T-helper 1 cell treated with Interleukin-12 subunit alpha and Interleukin-12 subunit beta and Interleukin-4 antibody, amounts not matched to agents 30 μg/mL and 1 μg/mL, for 36 hours (primary cell): ENCODE measurements around the gene VANGL2.

Experiments
- H3K27ac Mint-ChIP-seq: one replicate; pipeline ENCODE4 v1.8.0; 2021; ENCODE audit warnings: mild to moderate bottlenecking, mixed read lengths
- H3K27me3 Mint-ChIP-seq: one replicate; pipeline ENCODE4 v1.8.0; 2021; ENCODE audit warnings: low read depth, mixed read lengths
- H3K36me3 Mint-ChIP-seq: one replicate; pipeline ENCODE4 v1.8.0; 2021; ENCODE audit warnings: low read depth, mixed read lengths
- H3K4me1 Mint-ChIP-seq: one replicate; pipeline ENCODE4 v1.8.0; 2021; ENCODE audit warnings: low read depth, mixed read lengths
- H3K4me3 Mint-ChIP-seq: one replicate; pipeline ENCODE4 v1.8.0; 2021; ENCODE audit warnings: mild to moderate bottlenecking, moderate library complexity, mixed read lengths
- H3K9me3 Mint-ChIP-seq: one replicate; pipeline ENCODE4 v1.8.0; 2021; ENCODE audit warnings: mixed read lengths

Gene VANGL2

DNA sequence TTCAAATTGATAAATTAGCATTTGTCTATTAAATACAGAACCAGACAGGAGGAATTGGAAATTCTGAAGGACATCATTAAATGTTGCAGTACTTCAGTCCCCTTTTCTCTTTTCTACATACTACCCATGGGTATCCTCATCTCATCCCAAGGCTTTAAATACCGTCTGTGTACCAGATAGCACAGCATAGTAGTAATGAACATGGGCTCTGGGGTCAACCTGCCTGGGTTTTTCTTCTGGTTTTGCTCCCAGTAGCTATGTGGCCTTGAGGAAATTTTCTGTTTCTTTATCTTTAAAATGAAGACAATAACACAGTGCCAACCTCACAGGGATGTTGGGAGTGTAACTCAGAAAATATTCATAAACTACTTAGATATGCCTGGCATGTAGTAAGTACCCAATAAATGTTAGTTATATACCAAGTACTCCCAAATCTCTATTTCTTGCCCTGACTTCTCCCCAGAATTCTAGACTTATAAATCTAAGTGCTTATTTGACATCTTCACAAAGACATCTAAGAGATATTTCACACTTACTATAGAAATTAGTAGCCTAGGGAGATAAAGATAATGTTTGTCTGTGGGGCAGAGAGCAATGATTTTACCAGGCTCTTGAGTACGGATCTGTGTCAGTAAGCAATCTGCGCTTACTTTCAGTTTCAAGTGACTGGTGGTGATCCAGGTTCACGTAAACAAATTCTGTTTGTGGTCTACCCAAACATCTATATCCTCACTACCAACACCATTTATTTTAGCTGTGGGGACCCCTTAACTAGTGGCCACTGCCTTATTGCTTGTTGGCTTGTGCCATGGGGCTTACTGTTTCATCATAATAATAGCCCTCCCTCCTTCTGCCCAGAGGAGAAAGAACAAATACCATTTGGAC is 37.3 kb downstream of the VANGL2 start:
- peaks cover 40% of the 10 kb centered on the region for H3K4me1 Mint-ChIP-seq

DNA sequence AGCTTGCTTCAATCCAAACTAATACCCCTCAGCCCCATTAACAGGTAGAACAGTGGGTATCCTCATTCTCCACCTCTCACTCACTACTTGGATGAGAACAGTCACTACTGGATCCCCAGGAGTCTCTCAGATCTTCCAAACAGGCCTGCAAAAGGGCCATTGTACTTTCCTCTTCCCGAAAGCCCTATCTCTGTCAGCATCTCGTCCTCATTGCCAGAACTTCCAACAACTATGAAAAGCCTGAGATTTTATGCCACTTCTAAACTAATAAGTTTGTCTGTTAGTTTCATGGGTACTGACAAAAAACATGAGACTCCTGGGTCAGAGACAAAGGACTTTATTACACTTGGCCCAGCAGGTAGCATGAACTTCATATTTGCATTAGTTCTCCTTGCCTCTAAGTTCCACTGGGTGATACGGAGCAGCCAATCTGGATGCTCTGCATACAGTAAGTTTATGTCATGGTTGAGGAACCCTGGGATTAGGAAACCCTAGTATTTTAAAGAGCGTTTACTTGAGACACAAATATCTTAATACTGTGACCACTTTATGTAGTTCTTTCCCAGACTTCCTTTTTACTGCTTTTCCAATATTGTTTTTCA is 38.1 kb downstream of the VANGL2 start:
- Mint-ChIP-seq H3K4me3 (peak overlapping the region; percentile 70), H3K9me3 (peaks cover 15% of the 10 kb centered on the region), H3K27ac (peak overlapping the region; percentile 95), H3K27me3 (no peaks in the 10 kb centered on the region), H3K36me3 (peaks cover 13% of the 10 kb centered on the region), H3K4me1 (peaks cover 33% of the 10 kb centered on the region)

More for the DNA sequence above, 37.3 kb downstream of the VANGL2 start:
- Mint-ChIP-seq H3K9me3 (peaks cover 20% of the 10 kb centered on the region), H3K27me3 (no peaks in the 10 kb centered on the region), H3K27ac (peak overlapping the region; percentile 95), H3K4me3 (peak overlapping the region; percentile 70), H3K36me3 (peaks cover 16% of the 10 kb centered on the region)

DNA sequence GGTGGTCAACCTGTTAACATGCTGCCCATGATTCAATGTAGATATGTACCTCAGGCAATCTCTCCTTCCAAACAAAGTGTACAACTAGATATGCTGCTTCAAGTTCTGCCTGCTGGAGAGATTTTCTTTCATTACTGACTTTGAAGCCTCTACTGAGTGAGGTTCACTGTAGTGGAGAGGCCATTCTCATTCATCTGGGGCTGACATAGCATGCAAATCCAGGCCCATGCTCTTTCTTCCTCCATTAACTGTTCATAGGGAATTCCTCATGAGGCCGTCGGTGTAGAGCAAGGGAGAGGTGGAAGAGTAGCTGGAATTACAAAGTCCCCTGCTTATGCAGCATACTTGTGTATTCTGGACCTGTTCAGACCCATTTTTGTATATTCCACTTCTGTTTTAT is 38.6 kb downstream of the VANGL2 start:
- Mint-ChIP-seq H3K36me3 (peaks cover 16% of the 10 kb centered on the region), H3K4me1 (peaks cover 36% of the 10 kb centered on the region), H3K27me3 (no peaks in the 10 kb centered on the region), H3K4me3 (peak overlapping the region; percentile 60), H3K9me3 (peaks cover 12% of the 10 kb centered on the region), H3K27ac (peak overlapping the region; percentile 95)

DNA sequence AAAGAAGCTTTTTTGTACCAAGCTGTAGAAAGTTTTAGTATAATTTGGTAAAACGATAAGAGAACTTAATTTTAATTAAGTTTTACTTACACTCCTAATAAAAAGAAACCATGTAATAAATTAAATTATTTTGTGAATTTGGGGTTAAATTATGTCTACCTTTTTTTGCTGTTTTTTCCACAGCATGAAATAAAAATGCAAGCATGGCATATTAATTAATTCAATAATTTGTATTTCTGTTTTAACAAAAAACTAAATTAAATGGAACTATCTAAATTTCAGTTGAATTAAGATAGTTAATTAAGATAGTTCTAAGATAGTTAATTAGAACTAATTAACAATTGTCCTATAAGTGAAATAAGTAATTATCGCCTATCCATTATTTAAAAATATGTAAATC is 39.4 kb downstream of the VANGL2 start:
- H3K36me3 Mint-ChIP-seq: peaks cover 8% of the 10 kb centered on the region
- H3K27ac Mint-ChIP-seq: no peak overlapping the region
- H3K9me3 Mint-ChIP-seq: peaks cover 4% of the 10 kb centered on the region
- H3K27me3 Mint-ChIP-seq: no peaks in the 10 kb centered on the region
- no peak overlapping the region for H3K4me3 Mint-ChIP-seq
- peaks cover 37% of the 10 kb centered on the region for H3K4me1 Mint-ChIP-seq

- peak overlapping the region; percentile 41 for H3K27ac Mint-ChIP-seq
- H3K27me3 Mint-ChIP-seq: no peaks in the 10 kb centered on the region
- H3K4me3 Mint-ChIP-seq: peak overlapping the region; percentile 23
- peaks cover 56% of the 10 kb centered on the region for H3K4me1 Mint-ChIP-seq
- no peaks in the 10 kb centered on the region for H3K9me3 Mint-ChIP-seq
- H3K36me3 Mint-ChIP-seq: peaks cover 4% of the 10 kb centered on the region
Measured at GRCh38 chr1:160446945-160447600, 46.7 kb downstream of the VANGL2 start.

- H3K4me3 Mint-ChIP-seq: no peak overlapping the region
- peaks cover 2% of the 10 kb centered on the region for H3K36me3 Mint-ChIP-seq
- H3K27me3 Mint-ChIP-seq: no peaks in the 10 kb centered on the region
- peak overlapping the region; percentile 5 for H3K27ac Mint-ChIP-seq
- H3K4me1 Mint-ChIP-seq: peaks cover 58% of the 10 kb centered on the region
- H3K9me3 Mint-ChIP-seq: no peaks in the 10 kb centered on the region
Measured at GRCh38 chr1:160449494-160449893, 49.1 kb downstream of the VANGL2 start.

GRCh38 chr1:160451119-160451858 is 50.9 kb downstream of the VANGL2 start:
- Mint-ChIP-seq H3K9me3 (no peaks in the 10 kb centered on the region), H3K27ac (peak overlapping the region; percentile 79)

DNA sequence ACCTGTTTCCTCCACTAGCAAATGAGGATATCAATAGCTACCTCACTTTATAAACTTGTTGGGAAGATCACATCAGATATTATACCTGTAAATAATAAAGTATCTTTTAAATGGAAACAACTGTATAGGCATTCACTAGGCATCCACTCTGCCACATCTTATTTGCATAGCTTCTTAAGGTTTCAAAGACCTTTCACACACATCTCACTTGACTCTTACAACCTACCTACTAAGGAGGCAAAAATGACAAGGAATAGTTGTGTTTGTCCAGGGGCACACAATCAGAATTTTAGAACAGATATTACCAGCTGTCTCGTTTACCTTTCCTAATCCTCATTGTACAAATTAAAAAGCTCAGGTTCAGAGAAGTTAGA is 51.5 kb downstream of the VANGL2 start:
- no peaks in the 10 kb centered on the region for H3K9me3 Mint-ChIP-seq
- H3K36me3 Mint-ChIP-seq: peaks cover 3% of the 10 kb centered on the region
- peaks cover 64% of the 10 kb centered on the region for H3K4me1 Mint-ChIP-seq
- no peaks in the 10 kb centered on the region for H3K27me3 Mint-ChIP-seq
- peak overlapping the region; percentile 79 for H3K27ac Mint-ChIP-seq
- H3K4me3 Mint-ChIP-seq: peak overlapping the region; percentile 43

More at GRCh38 chr1:160451119-160451858, 50.9 kb downstream of the VANGL2 start:
- Mint-ChIP-seq H3K27me3 (no peaks in the 10 kb centered on the region), H3K4me1 (peaks cover 67% of the 10 kb centered on the region), H3K36me3 (peaks cover 2% of the 10 kb centered on the region), H3K4me3 (peak overlapping the region; percentile 43)

GRCh38 chr1:160453443-160453842 is 53.1 kb downstream of the VANGL2 start:
- Mint-ChIP-seq H3K27ac (peak overlapping the region; percentile 82), H3K27me3 (no peaks in the 10 kb centered on the region), H3K36me3 (peaks cover 3% of the 10 kb centered on the region), H3K9me3 (no peaks in the 10 kb centered on the region), H3K4me3 (peak overlapping the region; percentile 44), H3K4me1 (peaks cover 58% of the 10 kb centered on the region)

- Mint-ChIP-seq H3K4me3 (peak overlapping the region; percentile 38), H3K27me3 (no peaks in the 10 kb centered on the region), H3K9me3 (no peaks in the 10 kb centered on the region), H3K36me3 (peaks cover 3% of the 10 kb centered on the region), H3K27ac (peak overlapping the region; percentile 15), H3K4me1 (peaks cover 60% of the 10 kb centered on the region)
Measured at GRCh38 chr1:160454371-160455152, 54.2 kb downstream of the VANGL2 start.

- Mint-ChIP-seq H3K27me3 (no peaks in the 10 kb centered on the region), H3K36me3 (peaks cover 3% of the 10 kb centered on the region), H3K9me3 (no peaks in the 10 kb centered on the region), H3K4me3 (peak overlapping the region; percentile 38), H3K27ac (peak overlapping the region; percentile 15), H3K4me1 (peaks cover 61% of the 10 kb centered on the region)
Measured at GRCh38 chr1:160455153-160455517, 54.8 kb downstream of the VANGL2 start.

- H3K36me3 Mint-ChIP-seq: peaks cover 3% of the 10 kb centered on the region
- H3K27me3 Mint-ChIP-seq: no peaks in the 10 kb centered on the region
- H3K27ac Mint-ChIP-seq: no peak overlapping the region
- H3K4me3 Mint-ChIP-seq: no peak overlapping the region
- H3K4me1 Mint-ChIP-seq: peaks cover 56% of the 10 kb centered on the region
- no peaks in the 10 kb centered on the region for H3K9me3 Mint-ChIP-seq
Measured at GRCh38 chr1:160459056-160459455, 58.7 kb downstream of the VANGL2 start.

GRCh38 chr1:160459687-160460086 is 59.3 kb downstream of the VANGL2 start:
- Mint-ChIP-seq H3K27me3 (no peaks in the 10 kb centered on the region), H3K27ac (peak overlapping the region; percentile 95), H3K36me3 (peaks cover 3% of the 10 kb centered on the region), H3K4me1 (peaks cover 57% of the 10 kb centered on the region), H3K4me3 (peak overlapping the region; percentile 36), H3K9me3 (peaks cover 3% of the 10 kb centered on the region)
